PFSK-1 (cell line): ENCODE measurements around the gene SLC16A4.

Experiments used
- FOXP2 ChIP-seq: optimal IDR thresholded peaks from 2 replicates; pipeline ENCODE3; 2011; ENCODE audit warnings: borderline replicate concordance, control low read depth, inconsistent platforms; ENCODE audit not compliant: insufficient read depth; ENCODE audit errors: extremely low read length, extremely low read depth
- TAF1 ChIP-seq: IDR thresholded peaks from 2 replicates; pipeline ENCODE4 v1.6.1; 2012; ENCODE audit warnings: low read length, control low read depth, borderline replicate concordance; ENCODE audit not compliant: insufficient read depth

DNA sequence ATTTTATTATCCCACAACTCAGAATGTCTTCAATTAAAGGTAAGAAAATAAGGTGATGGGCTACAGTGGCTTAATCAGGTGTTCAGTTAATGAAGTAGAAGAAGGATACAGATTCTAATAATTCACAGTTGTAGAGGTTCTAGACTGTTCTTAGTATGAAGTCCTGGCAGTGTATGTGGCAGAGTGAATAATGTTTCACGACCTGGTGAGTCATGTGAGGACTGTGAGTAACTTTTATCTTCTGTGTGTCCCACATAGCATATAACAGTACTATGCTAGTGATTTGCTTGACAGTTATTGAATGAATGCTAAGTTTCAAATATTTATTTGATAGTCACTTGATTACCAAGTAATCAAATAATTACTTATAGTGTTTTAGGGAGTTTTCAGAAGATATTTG lies 20.0 kb downstream of the SLC16A4 start:
- TF ChIP-seq TAF1 (no peak), FOXP2 (no peak)
